GM11168 (cell line): Measurements from ENCODE around the gene EPN3.

Experiments
- in situ Hi-C: fragments of 300-500 bp; cut with MboI; formaldehyde crosslinking; loops from one replicate; pipeline ENCODE4 v1.12.0; 2022; ENCODE audit warnings: low sequenced_read_pairs; ENCODE audit not compliant: unreplicated experiment

The EPN3 gene

DNA sequence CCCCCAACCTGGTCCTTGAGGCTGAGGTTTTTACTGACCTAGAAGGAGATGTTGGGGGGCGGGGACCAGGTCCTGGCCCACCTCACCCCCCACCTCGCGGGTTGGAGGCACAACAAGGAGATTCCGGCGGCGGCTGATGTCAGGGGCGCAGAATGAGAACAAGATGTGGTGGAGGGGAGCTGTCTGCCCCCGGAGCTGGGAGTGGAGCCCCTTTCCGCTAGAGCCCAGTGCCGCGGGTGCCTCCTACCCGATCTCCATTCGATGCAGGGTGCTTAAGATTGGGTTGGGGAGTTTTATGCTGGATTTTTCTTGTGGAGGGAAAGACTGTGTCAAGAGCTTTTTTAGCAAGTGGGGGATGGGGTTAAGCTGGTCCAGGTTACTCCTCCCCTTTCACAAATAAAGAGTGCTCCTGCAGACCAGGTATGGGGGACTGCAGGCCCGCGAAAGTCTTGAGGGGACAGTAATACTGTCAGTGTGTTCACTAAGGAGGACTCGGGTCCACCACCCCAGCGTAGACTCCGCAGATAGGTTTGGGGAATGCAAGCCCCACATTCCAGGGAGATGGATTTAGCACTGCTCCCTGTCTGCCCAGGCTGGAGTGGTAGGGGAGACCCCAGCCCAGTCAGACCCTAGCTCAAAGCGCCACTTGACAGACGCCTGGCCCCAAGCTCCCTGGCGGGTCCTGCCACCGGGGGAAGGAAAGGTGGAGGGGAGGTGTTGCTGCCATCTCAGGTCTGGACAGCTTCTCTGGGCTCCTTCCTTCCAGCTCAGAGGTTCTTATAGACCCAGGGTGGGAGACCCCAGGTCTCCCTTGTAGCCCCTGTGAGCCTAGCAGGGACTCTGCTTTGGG is 29.9 kb downstream of the EPN3 start:
- in situ Hi-C loops = no loop called here

DNA sequence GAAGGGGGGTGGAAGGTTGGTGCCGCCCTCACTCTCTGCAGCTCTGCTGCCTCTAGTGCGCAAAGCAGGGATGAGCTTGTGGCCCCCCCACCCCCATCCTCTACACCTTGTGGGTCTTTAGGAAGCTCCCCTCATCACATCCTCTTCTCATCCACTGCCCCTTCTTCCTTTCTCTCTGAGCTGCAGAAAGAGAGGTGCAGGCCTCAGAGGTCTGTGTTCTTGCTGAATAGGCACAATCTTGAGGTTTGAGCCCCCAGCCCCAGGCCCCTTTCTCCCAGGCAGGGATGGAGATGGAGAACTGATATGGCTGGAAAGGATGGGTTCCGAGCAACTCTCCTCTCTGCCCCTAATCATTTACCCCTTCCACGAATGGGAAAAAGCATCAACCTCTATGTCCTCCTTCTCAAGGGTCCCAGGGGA is 30.6 kb downstream of the EPN3 start:
- in situ Hi-C loops = no loop called here

DNA sequence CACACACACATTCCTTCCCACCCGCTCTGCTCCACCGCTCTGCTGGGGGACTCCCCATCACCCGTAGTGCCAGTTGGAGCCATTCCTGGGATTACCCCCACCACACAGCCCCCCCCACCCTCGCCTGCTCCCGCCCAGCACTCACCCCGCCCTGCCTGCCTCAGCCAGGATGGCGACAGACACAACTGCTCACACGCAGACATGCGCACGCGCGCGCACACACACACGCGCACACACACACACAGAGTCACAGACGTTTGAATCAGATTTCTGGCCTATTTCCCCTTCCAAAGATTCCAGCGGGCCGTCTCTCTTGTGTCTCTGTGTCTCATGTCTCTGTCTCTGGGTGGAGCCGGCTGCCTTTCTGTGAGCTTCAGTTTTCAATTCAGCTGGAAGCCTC is 32.4 kb downstream of the EPN3 start:
- in situ Hi-C loops = no loop called here

DNA sequence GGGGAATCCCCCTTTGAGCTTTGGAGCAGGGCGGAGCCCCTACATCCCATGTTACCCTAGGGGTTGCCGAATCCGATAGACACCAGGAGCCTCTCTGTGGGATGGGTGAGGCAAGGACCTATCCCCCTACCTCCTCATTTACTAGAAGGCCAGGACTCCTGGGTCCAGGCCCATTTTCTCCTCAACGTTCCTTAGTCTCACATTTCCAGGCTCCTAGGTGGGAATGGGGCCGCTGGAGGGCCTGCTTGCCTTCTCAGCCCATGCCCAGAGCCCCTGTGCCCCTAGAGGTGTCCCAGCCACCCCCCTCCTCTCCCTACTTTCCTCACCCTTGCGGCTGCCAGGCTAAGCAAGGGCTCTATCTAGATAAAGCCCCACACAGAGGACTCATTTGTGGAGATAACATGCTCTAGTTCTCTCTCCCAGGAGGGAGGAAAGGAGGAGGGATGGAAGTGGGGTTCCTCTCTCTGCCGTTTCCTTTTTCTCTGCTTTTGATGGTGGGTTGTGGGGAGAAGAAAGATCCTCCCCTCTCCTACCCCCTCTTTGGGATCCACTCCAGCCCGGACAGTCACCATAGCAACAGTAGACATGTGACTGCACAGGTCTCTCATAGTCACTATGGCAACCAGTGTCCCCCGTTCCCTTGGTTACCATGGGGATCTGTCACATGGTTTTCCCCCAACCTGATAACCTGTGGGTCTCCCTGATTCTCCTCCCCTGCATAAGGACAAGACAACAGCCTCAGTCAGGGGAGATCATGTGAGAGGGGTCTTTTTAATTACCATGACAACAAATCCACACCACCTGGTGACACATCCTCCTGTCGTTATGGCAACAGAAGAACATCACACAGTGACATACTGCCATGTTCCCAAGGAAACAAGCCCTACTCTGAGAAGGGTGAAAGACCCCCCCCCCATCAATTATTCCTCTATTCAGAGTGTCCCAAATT is 33.1 kb downstream of the EPN3 start:
- in situ Hi-C loops = no loop called here

DNA sequence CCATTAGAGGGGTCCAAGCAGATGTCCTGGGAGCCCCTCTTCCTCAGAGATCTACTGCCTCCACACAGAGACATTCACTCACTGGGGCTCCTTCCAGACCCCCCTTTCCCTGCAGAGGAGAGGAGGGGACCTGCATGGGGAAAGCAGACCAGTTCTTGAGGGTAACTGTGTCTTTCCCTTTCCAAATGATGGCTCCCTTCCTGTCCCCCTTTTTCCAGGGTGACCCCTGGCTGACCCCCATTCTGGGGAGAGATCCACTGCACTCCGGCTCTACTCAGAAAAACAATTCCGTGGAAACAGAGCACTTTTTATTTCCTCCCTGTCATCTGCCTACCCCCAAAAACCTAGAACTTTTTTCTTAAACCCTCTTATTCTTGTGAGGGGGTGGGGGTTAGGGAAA is 34.4 kb downstream of the EPN3 start:
- in situ Hi-C loops = no loop called here

DNA sequence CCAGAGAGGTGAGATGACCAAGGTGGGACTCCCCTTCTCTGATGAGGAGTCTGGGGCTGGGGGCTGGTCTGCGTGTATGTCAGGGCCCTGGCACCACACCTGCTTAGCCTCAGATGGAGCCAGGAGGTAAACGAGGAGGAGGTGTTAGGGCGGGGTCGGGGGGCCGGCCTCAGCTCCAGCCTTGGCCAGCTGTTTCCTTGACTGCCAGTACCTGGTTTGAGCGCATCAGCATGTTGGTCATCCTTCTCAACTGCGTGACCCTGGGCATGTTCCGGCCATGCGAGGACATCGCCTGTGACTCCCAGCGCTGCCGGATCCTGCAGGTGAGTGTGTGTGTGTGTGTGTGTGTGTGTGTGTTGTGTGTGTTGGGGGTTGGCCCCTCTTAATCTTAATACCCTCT is 36.1 kb downstream of the EPN3 start:
- in situ Hi-C loops = no loop called here

DNA sequence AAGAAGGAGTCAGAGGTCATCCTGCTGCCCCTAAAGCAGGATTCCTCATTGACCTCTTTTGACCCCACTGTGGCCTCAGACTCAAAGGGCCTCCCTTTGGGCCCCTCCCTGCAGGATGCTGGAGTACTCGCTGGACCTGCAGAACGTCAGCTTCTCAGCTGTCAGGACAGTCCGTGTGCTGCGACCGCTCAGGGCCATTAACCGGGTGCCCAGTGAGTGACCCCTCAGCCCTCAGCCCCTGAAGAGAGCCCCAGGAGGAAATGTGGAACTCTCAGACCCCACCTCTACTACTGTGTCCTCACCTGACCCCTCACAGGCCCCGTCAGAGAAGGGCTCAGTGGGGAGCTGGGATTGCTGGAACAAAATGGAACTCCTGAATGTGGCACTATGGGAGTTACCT is 37.1 kb downstream of the EPN3 start:
- in situ Hi-C loops = no loop called here

DNA sequence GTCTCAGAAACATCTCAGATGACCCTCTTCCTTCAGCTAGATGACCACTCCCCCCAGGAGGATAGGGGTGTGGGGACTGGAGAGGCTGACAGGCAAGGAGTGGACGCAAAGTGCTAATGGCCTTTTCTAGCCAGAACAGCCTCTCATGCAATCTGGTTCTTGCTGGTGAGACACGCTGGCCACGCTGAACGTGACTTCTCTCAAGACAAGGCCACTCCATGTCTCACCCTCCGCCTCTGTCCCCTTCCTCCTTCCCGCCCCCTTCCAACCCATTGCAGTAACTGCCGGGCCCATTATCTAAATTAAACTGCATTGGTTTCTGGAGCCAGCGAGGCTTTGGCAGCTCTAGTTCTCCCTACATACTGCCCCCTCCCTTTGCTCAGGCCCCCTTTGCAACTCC is 37.5 kb downstream of the EPN3 start:
- in situ Hi-C loops = no loop called here

DNA sequence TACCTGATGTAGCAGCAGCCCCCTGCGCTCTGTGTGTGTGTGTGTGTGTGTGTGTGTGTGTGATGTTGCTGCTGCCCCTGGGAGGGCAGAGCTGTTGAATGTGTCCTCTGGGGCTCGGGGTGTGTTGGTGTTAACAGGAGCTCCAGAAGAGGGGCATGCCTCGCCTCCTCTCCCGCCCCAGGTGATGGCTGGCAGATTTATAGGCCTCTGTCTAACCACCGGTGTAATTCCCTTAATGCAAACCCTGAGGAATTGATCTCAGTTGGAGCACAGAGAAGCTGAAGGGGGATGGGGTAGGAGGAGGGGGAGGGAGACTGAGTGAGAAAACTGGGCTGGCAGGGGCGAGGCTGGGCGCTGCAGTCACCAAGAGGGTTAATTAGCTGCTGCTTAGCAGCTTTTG is 38.0 kb downstream of the EPN3 start:
- in situ Hi-C loops = no loop called here

DNA sequence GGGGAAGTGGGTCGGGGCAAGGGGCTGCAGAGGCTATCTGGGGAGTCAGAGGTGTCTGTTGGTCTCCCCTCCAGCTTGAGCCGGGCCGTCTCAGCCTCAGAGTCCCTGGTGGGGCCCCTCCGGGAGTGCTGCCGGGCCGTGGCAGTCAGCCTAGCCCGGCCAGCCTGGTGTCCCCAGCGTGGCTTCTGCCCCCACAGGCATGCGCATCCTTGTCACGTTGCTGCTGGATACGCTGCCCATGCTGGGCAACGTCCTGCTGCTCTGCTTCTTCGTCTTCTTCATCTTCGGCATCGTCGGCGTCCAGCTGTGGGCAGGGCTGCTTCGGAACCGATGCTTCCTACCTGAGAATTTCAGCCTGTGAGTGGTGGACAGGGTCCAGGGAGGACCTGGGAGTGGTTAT is 39.1 kb downstream of the EPN3 start:
- in situ Hi-C loops = no loop called here

DNA sequence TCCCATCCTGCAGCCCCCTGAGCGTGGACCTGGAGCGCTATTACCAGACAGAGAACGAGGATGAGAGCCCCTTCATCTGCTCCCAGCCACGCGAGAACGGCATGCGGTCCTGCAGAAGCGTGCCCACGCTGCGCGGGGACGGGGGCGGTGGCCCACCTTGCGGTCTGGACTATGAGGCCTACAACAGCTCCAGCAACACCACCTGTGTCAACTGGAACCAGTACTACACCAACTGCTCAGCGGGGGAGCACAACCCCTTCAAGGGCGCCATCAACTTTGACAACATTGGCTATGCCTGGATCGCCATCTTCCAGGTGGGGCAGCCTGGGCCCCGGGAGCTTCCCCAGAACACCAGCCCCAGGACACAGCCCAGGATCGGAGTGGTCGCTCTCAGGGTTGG is 40.0 kb downstream of the EPN3 start:
- in situ Hi-C loops = no loop called here

DNA sequence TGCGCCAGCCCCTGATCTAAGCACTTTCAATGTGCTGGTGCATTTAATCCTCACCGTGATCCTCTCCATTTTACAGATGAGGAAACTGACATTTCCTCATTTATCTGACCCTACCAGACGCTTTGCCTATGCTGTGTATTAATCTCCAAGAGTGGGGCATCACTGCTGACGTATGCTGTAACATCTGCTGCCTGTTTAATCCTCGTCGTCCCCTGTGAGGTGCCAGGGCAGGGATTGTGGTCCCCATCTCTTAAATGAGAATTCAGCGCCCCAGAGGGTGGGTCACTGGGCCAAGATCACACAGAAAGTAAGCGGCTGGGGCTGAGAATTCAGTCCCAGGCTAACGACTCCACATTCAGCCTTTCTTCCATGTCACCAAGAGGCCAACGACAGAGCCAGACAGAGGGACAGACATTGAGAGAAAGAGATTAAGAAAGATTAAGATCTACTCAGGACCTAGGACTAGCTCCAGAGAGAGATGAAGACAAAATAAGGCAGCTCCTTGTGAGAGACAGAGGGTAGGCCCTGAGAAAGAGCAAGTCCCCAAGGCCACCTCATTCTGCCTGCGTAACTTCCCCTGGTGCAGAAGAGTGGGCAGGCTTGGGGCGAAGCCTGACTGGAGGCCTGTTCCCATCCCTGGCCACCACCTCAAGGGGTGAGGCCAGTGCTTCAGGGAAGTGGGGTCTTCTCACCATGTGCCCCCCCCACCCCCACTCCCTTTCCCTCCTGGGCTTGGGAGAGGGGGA is 41.5 kb downstream of the EPN3 start:
- in situ Hi-C loops = no loop called here

DNA sequence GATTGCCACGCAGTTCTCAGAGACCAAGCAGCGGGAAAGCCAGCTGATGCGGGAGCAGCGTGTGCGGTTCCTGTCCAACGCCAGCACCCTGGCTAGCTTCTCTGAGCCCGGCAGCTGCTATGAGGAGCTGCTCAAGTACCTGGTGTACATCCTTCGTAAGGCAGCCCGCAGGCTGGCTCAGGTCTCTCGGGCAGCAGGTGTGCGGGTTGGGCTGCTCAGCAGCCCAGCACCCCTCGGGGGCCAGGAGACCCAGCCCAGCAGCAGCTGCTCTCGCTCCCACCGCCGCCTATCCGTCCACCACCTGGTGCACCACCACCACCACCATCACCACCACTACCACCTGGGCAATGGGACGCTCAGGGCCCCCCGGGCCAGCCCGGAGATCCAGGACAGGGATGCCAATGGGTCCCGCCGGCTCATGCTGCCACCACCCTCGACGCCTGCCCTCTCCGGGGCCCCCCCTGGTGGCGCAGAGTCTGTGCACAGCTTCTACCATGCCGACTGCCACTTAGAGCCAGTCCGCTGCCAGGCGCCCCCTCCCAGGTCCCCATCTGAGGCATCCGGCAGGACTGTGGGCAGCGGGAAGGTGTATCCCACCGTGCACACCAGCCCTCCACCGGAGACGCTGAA is 43.2 kb downstream of the EPN3 start:
- in situ Hi-C loops = no loop called here

DNA sequence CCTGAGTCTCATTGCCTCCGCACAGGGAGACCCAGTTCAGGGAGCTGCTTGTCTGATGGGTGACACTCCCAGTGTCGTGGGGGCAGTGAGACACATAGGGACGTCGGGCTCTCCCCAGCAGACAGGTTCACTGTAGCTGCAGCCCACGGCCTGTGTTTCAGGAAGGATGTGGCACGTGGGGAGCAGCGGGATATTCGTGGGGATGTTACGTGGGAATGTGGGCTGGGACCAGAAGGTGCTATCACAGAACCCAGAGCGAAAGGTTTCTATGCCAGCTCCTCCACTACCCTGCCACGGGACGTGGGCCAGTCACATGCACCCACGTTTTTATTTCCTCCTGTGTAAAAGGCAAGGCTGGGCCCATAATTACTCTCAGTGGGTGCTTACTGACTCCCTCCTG is 44.3 kb downstream of the EPN3 start:
- in situ Hi-C loops = no loop called here

DNA sequence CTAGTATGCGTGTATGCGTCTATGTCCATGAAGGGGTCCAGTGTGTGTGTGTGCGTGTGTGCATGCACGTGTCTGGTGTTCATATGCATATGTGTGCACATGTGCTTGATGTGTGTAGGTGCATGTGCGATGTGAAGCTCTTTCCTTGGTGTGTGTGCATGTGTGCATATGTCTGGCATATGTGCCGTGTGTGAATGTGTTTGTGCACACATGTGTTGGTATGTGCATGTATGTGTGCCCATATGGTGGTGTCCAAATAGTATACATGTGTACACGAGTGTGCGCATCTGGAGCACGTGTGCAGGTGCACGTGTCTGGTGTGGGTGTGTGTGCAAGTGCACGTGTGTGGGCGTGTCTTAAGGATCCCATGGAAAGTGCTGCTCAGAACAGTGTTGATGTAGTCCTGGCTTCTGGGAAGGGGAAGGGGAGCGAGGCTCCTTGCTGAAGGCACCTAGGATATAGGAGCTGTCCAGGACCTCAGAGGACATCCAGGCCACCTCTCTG is 45.0 kb downstream of the EPN3 start:
- in situ Hi-C loops = no loop called here

DNA sequence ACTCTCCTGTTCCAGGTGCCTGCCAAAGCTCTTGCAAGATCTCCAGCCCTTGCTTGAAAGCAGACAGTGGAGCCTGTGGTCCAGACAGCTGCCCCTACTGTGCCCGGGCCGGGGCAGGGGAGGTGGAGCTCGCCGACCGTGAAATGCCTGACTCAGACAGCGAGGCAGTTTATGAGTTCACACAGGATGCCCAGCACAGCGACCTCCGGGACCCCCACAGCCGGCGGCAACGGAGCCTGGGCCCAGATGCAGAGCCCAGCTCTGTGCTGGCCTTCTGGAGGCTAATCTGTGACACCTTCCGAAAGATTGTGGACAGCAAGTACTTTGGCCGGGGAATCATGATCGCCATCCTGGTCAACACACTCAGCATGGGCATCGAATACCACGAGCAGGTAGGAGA is 45.6 kb downstream of the EPN3 start:
- in situ Hi-C loops = no loop called here

DNA sequence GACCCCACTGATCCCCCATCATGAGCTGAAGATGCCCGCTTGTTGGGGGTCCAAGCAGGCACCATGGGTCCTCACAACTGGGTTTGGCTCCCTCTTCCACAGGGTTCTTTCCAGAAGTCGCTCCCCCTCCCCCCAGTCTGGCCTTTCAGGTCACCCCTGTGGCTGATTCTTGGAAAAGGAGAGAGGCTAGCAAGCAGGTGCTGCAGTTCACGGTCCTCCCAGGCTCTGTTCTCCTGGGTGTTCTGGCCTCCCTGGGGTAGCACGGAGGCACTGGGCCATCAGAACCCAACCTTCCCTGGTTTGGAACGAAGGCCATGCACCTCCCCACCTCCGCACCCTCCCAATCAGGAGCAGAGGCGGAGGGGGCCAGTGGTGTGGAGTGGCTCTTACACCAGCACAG is 46.9 kb downstream of the EPN3 start:
- in situ Hi-C loops = no loop called here

DNA sequence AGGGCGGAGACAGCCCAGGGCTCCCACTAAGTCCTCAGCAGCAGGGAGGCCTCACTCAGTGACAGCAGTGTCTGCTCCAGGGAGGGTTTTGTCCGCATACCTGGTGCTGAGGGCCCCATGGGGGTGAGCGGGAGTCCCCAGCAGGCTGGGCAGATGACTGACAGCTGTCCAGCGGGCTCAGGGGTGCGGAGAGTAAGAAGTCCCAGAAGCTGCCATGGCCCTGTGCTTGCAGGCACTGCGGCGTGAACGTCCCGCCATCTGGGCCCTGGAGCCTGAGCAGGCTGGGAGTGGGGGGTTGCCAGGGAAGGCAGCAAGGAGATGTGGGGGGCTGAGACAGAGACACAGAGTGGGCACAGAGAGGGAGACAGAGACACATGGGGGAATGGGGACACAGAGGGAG is 48.1 kb downstream of the EPN3 start:
- in situ Hi-C loops = no loop called here

DNA sequence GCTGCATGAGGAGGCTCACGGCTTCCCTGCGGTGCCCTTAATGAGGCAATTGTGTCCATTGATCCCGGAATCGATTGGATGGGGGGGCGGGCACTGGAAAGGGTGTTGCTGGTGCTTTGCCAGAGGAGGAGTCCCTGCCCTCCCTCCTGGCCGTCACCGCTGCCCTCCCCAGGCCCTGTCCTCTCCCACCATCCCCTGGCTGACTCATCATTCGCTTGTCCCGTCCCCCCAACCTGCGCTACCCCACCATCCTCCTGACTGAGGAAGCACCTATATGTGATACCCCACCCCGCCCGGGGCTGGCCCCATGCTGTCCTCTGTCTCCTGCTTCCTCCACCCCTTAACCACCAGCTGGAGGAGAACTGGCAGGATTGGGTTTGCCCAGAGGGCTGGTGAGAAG is 48.8 kb downstream of the EPN3 start:
- in situ Hi-C loops = no loop called here

DNA sequence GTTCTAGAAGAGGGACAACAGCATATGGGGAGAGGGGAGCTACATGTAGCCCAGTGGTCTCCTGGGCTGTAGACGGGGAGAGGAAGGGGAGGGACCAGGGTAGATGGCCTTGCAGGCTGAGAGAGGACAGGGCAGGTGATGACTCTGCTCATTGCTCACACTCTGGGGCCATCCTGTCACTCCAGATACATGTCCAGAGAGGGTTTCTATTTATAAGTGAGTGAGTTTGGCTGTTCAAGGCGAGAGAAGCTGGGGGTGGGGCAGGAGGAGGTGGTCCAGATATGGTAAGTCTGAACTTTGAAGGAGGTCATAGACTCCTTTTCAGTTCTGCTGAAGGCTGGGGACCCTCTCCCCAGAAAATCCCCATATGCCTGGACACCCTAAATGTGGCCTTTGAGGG is 50.2 kb downstream of the EPN3 start:
- in situ Hi-C loops = no loop called here
